SK-N-MC (cell line): ENCODE measurements around the gene EVX2.
A peak's percentile ranks its signal among the peaks of the same experiment; 100 is the strongest.

Experiments
- DNase-seq: peaks from one replicate; pipeline ENCODE4 v3.0.0-alpha.2; 2011; ENCODE audit warnings: low read depth, low spot score
- H3K27ac ChIP-seq: fragments of 200-600 bp; sonication (generic); 2 replicates; pipeline ENCODE4 v1.5.1; 2016; ENCODE audit warnings: mixed run types
- H3K36me3 ChIP-seq: fragments of 200-600 bp; sonication (generic); 2 replicates; pipeline ENCODE4 v1.6.1; 2017; ENCODE audit warnings: antibody characterized with exemption, low read length, mixed read lengths; ENCODE audit not compliant: insufficient read depth
- H3K4me3 ChIP-seq: fragments of 200-600 bp; sonication (generic); 2 replicates; pipeline ENCODE4 v1.5.1; 2016
- H3K9ac ChIP-seq: fragments of 200-600 bp; sonication (generic); 2 replicates; pipeline ENCODE4 v1.8.0; 2017; ENCODE audit warnings: mixed run types, mixed read lengths; ENCODE audit not compliant: insufficient read length
- H3K9me3 ChIP-seq: fragments of 200-600 bp; sonication (generic); 2 replicates; pipeline ENCODE4 v1.6.1; 2017; ENCODE audit warnings: low read depth, mild to moderate bottlenecking, antibody characterized with exemption, low read length, moderate library complexity, mixed read lengths
- EZH2 ChIP-seq: fragments of 200-600 bp; sonication (generic); IDR thresholded peaks from one replicate; pipeline ENCODE4 v1.6.1; 2017; ENCODE audit warnings: antibody characterized with exemption
- FOXP2 ChIP-seq: optimal IDR thresholded peaks from 2 replicates; pipeline ENCODE3; 2011; ENCODE audit warnings: mild to moderate bottlenecking, moderate library complexity; ENCODE audit not compliant: insufficient read depth; ENCODE audit errors: extremely low read length, control extremely low read depth
- POLR2AphosphoS5 ChIP-seq: IDR thresholded peaks from 2 replicates; pipeline ENCODE4 v1.6.1; 2012; ENCODE audit warnings: mild to moderate bottlenecking, low read depth, low read length, borderline replicate concordance

EVX2 gene

DNA sequence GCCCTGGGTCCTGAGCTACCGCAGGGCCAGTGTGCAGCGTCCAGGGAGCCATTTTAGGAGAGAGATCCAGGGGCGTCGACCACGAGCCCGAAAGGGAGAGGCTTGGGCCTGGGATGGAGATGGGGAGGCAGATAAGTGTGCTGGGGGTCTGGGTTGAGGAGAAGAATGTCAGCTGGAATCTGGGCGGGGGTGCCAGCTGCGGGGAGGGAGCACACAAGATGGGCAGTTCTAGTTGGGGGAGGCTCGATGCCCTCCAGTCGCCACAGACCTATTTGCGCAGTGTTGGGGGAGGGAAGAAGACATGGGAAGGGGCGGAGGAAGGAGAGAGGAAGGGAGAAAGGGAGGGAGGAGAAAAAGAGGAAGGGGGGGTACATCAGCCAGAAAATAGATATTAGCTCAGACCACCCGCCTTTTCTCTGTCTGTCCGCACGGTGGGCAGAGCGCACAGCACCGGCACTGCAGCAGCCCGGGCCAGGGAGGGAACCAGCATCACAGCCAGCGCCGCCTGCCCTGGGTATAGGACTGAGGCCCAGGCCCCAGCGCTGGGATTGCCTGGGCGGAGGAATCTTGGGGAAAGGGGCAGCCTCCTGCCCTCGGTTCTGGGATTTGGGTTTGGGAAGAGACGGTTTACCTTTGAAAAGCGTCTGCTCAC lies 21.4 kb upstream of the EVX2 start:
- Histone ChIP-seq H3K9ac (peak overlapping the region; percentile 89), H3K36me3 (peaks cover 15% of the 10 kb centered on the region), H3K9me3 (no peaks in the 10 kb centered on the region), H3K4me3 (peak overlapping the region; percentile 96), H3K27ac (peak overlapping the region; percentile 96)
- TF ChIP-seq FOXP2 (no peak), POLR2AphosphoS5 (peak; percentile 78; the same call in 1 of the 2 replicates)
- no peak for DNase-seq

DNA sequence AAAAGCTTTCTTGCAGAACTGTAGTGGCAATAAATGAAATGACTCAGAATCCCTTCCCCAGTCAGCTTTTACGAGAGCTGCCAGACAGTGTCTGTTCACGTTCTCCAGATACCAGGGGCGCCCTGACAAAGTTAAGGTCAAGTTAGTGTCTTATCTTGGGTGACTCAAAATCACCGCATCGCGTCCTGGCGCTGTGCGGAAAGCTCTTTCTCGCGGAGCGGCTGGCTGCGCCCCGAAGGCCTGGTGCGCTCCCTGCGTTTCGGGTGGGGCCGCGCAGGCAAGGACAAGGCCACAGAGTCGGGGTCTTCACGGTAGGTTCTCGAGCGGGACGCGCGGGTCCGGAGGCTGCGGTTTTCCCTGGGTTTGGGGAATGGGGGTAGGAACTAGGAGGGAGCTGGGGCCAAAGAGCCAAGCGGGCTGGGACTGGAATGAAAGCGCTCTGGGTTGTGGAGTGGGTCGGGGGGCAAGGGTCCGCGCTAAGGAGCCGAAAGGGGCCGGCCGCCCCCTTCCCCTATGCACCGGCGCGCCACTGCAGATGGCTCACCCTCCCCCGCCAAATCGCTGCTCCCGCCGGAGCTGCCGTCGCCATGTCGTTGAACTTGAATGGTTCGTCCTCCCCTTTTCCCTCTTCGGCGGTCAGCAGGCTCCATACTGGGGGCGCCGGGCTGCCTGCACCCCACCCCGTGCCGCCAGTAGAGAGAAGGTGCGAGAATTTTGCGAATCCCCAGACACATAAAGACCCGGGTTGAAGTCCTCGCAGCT lies 20.7 kb upstream of the EVX2 start:
- no peak for TF ChIP-seq FOXP2
- TF ChIP-seq EZH2: no peak
- TF ChIP-seq POLR2AphosphoS5: peak; percentile 61
- Histone ChIP-seq H3K9ac (peak overlapping the region; percentile 85), H3K9me3 (no peaks in the 10 kb centered on the region), H3K27ac (peak overlapping the region; percentile 96), H3K36me3 (peaks cover 8% of the 10 kb centered on the region), H3K4me3 (peak overlapping the region; percentile 96)
- peak; percentile 80 for DNase-seq

DNA sequence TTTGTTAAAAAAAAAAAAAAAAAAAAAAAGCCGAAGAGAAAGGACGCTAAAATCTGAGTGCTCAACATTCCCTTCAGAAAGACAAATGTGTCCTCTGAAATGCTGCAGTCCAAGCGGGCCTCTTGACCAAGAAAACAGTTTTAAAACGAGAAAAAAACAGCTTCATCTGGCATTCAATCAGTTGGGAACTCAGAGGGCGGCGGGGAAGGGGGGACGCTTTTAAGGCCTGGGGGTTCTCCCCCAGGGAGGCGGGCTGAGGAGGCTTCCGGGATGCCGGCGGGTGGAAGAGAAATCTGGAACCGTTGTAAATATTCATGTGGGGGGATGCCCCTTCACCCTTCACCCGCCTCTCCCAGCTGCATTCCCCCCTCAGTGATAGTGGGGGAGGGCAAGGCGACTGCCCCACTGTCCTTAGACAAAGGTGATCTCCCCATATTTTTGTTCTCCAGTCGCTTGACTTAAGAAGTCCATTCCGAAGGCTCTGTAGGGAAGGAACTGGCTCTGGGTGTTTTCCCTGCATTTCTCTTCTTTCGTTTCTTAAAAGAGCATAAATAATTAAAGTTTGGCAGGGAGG lies 20.1 kb upstream of the EVX2 start:
- peak overlapping the region; percentile 96 for H3K4me3 ChIP-seq
- H3K27ac ChIP-seq: peak overlapping the region; percentile 96
- no peak for TF ChIP-seq EZH2
- TF ChIP-seq FOXP2: peak; percentile 39
- no peak; the same call in none of the 2 replicates for TF ChIP-seq POLR2AphosphoS5
- DNase-seq: no peak
- H3K9ac ChIP-seq: peak overlapping the region; percentile 85
- no peaks in the 10 kb centered on the region for H3K9me3 ChIP-seq
- peaks cover under 1% of the 10 kb centered on the region for H3K36me3 ChIP-seq

DNA sequence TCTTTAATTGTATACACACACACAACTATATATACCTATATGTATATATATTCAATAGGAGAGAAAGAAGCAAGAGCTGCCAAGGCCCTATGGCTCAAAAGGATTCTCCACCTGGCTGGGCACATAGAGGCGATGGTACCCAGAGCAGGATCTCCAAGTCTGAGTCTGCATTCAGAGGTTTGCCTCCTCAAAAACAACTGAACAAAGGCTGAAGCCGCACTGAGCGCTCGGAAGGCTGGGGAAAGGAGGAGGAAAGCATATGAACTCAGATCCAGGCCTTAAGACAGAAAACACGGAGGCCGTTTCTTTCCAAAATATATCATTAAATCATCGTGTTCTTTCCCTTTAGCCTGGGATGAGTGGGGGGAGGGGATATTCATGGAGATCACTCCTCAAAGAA lies 19.4 kb upstream of the EVX2 start:
- H3K9me3 ChIP-seq: no peaks in the 10 kb centered on the region

DNA sequence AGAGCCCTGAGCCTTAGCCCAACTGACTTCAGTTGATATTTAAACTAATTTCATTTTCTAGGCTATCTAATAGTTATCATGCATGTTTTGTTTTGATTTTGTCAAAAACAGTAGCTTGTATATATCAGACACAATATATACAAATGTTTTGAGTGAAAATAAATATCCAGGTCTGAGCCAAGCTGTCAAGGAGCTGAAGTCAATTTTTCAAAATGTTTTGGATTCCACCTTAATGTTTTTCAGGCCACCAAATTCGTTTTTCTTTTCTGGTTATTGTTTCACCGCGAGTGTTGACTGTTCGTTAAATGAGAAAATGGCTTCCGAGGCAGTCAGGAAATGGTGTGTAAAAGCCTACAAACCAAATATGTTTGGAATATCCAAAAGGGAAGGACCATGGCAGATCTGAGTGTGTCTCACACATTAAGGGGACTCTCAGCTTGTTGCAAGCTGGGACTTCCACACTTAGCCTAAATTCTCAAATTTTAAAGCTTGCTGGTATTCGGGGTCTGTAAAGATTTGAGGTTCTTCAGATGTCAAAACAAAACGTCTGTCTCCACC lies 18.6 kb upstream of the EVX2 start:
- no peaks in the 10 kb centered on the region for H3K9me3 ChIP-seq
- TF ChIP-seq FOXP2 (no peak), POLR2AphosphoS5 (no peak), EZH2 (no peak)

More for the DNA sequence above, 19.4 kb upstream of the EVX2 start:
- Histone ChIP-seq H3K36me3 (no peaks in the 10 kb centered on the region), H3K27ac (peak overlapping the region; percentile 96), H3K9ac (peak overlapping the region; percentile 85), H3K4me3 (peak overlapping the region; percentile 96)
- DNase-seq: no peak
- no peak for TF ChIP-seq EZH2
- no peak for TF ChIP-seq POLR2AphosphoS5

DNA sequence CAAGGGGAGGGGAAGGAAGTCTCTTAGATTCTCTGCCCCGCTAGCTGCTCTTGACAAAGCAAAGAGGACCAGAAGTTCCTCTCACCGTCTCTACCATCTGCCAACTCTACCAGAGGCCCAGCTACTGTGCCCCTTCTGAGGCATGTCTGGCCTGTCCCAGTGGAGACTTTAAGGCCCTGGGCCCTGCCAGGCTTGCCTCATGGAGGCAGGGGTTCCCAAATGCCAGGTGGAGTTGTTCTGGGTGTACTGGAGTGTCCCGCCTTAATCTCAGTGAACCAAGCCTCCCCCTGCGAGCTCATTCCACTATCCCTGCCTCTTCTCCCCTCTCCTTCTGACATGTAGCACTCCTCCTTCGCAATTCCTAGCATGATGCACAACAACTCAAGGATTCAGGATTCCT lies 18.1 kb upstream of the EVX2 start:
- TF ChIP-seq FOXP2 (no peak), POLR2AphosphoS5 (no peak), EZH2 (no peak)
- no peak for DNase-seq
- Histone ChIP-seq H3K9ac (no peak overlapping the region), H3K4me3 (no peak overlapping the region; the same call in 1 of the 2 replicates), H3K36me3 (no peaks in the 10 kb centered on the region), H3K9me3 (no peaks in the 10 kb centered on the region), H3K27ac (peak overlapping the region; percentile 84)

More for the DNA sequence above, 18.6 kb upstream of the EVX2 start:
- no peak for DNase-seq
- no peaks in the 10 kb centered on the region for H3K36me3 ChIP-seq
- peak overlapping the region; percentile 96 for H3K27ac ChIP-seq
- H3K4me3 ChIP-seq: peak overlapping the region; percentile 96; the same call in 1 of the 2 replicates
- H3K9ac ChIP-seq: peak overlapping the region; percentile 85

DNA sequence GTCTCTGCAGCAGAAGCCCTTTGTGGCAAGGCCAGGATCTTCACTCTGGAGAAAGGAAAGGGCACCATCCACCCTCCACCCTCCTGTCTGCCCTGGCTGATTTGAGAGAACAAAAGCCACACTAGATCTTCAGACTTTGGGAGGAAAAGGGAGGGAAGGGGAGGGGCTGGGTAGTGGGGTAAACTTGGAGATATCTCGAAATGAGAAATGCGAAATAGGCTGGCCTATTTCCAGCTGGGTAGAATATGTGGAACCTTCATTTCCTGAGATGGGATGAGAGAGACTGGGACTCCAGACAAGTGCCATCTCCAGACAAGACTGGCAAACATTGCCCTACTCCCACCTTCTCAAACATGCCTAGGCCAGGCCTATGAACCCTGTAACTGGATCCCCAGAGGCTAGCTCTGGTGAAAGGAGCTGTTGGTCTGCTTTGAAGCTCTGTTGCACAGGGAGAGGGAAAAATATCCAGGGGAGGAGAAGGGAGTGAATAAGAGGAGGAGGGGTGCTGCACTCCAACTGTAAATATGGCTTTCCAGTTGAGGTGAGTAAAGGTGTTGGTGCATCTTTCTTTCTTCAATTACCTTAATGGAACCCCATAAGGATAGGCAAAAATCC lies 17.6 kb upstream of the EVX2 start:
- DNase-seq: no peak
- peak overlapping the region; percentile 84 for H3K27ac ChIP-seq
- no peaks in the 10 kb centered on the region for H3K9me3 ChIP-seq
- TF ChIP-seq FOXP2 (peak; percentile 12), POLR2AphosphoS5 (peak; percentile 52), EZH2 (no peak)
- H3K4me3 ChIP-seq: peak overlapping the region; percentile 46
- H3K36me3 ChIP-seq: no peaks in the 10 kb centered on the region
- H3K9ac ChIP-seq: peak overlapping the region; percentile 23
